MCF 10A (cell line): ENCODE data around the gene SPRED2. TPM values are rescaled to one million over a fixed set of nuclear protein-coding genes. Genes with fewer than 3 reads are reported as not detected.
A peak's percentile ranks its signal among the peaks of the same experiment; 100 is the strongest.

Experiments
- BruUV-seq: library from RNA; stranded (reverse); fragments of 400-500 nt; replicated peaks from 2 replicates; lab custom pipeline; 2021; lab: Mats Ljungman, UMichigan
- CTCF ChIA-PET: fragments of 300-600 bp; sonication (Branson Sonifier 250); formaldehyde crosslinking; extraction: SDS; loops from one replicate; lab custom pipeline; 2021; ENCODE audit warnings: antibody characterized with exemption, inconsistent platforms; lab: Yijun Ruan, JAX
- POLR2A ChIA-PET: fragments of 300-600, 350-650 bp; sonication (Branson Sonifier 250); formaldehyde crosslinking; extraction: SDS; loops from one replicate; lab custom pipeline; 2020; ENCODE audit warnings: antibody characterized with exemption, inconsistent platforms; lab: Yijun Ruan, JAX
- DNase-seq: peaks from one replicate; pipeline ENCODE4 v3.0.0-alpha.2; 2018; ENCODE audit not compliant: unreplicated experiment
- H3K27ac Mint-ChIP-seq: one replicate; pipeline ENCODE4 v1.8.0; 2022; ENCODE audit warnings: mild to moderate bottlenecking, low read depth, mixed read lengths; ENCODE audit not compliant: unreplicated experiment
- H3K27me3 Mint-ChIP-seq: one replicate; pipeline ENCODE4 v1.8.0; 2022; ENCODE audit warnings: mixed read lengths; ENCODE audit not compliant: insufficient read depth, unreplicated experiment
- H3K36me3 Mint-ChIP-seq: one replicate; pipeline ENCODE4 v1.8.0; 2022; ENCODE audit warnings: mild to moderate bottlenecking, moderate library complexity, mixed read lengths; ENCODE audit not compliant: insufficient read depth, unreplicated experiment
- H3K4me1 Mint-ChIP-seq: one replicate; pipeline ENCODE4 v1.8.0; 2022; ENCODE audit warnings: mixed read lengths; ENCODE audit not compliant: insufficient read depth, unreplicated experiment
- H3K4me3 Mint-ChIP-seq: one replicate; pipeline ENCODE4 v1.8.0; 2022; ENCODE audit warnings: mild to moderate bottlenecking, moderate library complexity, mixed read lengths; ENCODE audit not compliant: unreplicated experiment
- H3K9me3 Mint-ChIP-seq: one replicate; pipeline ENCODE4 v1.8.0; 2022; ENCODE audit warnings: mixed read lengths; ENCODE audit not compliant: unreplicated experiment
- intact Hi-C: fragments of 100-400 bp; cut with micrococcal nuclease; formaldehyde crosslinking; loops from 2 replicates; pipeline ENCODE4 v1.14.1; 2022
- total RNA-seq: library from RNA; stranded (reverse); gene quantifications from 2 replicates; pipeline ENCODE4 v1.2.3, GENCODE V29; 2022
- TF ChIP-seq, protein P1 (sequence below): fragments of 200-600 bp; IDR thresholded peaks from one replicate; pipeline ENCODE4 v1.8.0; 2022; ENCODE audit warnings: antibody characterized with exemption, mild to moderate bottlenecking; ENCODE audit not compliant: unreplicated experiment

Gene SPRED2
- total RNA-seq, 1 experiment from 2014 or later = 38.6 TPM

DNA sequence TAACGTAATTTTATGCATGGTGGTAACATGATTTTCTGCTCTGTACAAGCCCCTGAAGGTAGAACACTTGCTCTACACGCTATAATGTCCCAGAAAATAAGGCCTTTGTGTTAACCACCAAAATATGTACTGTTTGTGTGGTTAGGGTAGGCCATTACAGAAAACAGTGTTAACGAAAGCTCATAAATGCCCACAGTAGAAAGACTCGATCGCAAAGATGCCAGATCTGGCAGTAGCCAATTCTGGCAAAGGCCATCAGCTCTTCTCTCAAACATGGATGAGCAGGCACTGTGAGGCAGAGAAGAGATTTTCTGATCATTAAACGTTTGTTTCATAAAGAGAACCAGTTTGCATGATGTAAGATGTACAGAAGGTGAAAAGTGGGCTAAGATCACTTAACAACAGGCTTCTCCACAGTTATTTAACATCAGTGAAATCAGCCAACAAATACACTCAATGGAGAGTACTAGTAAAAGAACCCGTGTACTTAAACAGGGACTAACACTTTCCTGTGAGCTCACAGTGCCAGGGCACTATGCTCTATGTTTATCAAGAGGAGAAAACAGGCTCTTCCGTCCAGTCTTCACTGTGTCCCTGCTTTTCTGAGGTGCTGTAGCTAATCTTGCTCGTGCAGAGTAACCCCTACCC, 80.3 kb downstream of the SPRED2 start:
- POLR2A ChIA-PET = interaction anchor here (0.6 to 5.1 kb wide), 6 partner anchors 12 to 105 kb away, joined by 3 to 47 read pairs (median 4); partner anchors contain the start of gene SPRED2
- H3K27ac Mint-ChIP-seq = no peak overlapping the region
- peaks cover 39% of the 10 kb centered on the region for H3K4me1 Mint-ChIP-seq
- H3K27me3 Mint-ChIP-seq = no peaks in the 10 kb centered on the region
- H3K4me3 Mint-ChIP-seq = no peak overlapping the region
- no TSS peak for BruUV-seq
- no peak for DNase-seq
- peaks cover 5% of the 10 kb centered on the region for H3K36me3 Mint-ChIP-seq
- intact Hi-C loops = no loop called here
- H3K9me3 Mint-ChIP-seq = no peaks in the 10 kb centered on the region
- CTCF ChIA-PET = interaction anchor here (0.5 to 1.6 kb wide), 7 partner anchors 8 to 124 kb away, joined by 3 to 5 read pairs (median 4); no protein-coding TSS in a partner anchor
- TF ChIP-seq, protein P1, sequence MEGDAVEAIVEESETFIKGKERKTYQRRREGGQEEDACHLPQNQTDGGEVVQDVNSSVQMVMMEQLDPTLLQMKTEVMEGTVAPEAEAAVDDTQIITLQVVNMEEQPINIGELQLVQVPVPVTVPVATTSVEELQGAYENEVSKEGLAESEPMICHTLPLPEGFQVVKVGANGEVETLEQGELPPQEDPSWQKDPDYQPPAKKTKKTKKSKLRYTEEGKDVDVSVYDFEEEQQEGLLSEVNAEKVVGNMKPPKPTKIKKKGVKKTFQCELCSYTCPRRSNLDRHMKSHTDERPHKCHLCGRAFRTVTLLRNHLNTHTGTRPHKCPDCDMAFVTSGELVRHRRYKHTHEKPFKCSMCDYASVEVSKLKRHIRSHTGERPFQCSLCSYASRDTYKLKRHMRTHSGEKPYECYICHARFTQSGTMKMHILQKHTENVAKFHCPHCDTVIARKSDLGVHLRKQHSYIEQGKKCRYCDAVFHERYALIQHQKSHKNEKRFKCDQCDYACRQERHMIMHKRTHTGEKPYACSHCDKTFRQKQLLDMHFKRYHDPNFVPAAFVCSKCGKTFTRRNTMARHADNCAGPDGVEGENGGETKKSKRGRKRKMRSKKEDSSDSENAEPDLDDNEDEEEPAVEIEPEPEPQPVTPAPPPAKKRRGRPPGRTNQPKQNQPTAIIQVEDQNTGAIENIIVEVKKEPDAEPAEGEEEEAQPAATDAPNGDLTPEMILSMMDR = no peak

DNA sequence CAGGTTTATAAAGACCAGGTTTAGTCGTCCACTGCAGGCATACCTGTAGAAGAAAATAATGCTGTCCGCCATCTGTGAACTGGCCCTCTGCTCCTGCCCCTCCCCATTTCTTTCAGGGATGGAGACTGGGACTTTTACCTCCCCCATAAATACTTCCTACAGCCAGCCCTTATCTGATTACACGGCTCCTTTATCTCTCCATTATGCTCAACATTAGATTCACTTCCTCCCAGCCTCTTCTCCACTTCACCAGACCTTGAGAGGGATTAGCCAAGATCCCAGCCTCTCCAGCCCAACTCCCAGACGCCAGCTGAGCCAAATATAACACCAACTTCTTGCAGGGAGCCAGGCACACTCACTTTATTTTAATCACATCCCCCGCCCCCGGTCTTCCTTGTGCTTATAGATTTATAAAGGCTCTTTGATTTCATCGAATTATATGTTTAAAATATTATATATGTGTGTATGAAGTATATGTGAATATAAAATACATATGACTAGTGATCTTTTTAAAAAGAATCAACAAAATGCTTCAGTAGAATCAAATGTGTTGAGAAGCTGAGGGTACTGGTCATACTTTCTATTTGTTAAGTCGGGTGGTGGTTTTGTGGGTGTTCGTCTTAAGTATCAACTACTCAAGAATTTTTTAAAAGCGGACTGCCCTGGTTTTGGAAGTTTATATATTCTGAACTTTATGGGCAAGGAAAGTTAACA, 81.0 kb downstream of the SPRED2 start:
- Mint-ChIP-seq H3K4me3 (no peak overlapping the region), H3K9me3 (no peaks in the 10 kb centered on the region), H3K4me1 (peaks cover 43% of the 10 kb centered on the region), H3K27me3 (no peaks in the 10 kb centered on the region), H3K27ac (no peak overlapping the region), H3K36me3 (peaks cover 10% of the 10 kb centered on the region)
- intact Hi-C loops = no loop called here
- ChIA-PET POLR2A (interaction anchor here (0.9 to 5.1 kb wide), 7 partner anchors 11 to 81 kb away, joined by 3 to 47 read pairs (median 4); partner anchors contain the start of gene SPRED2), CTCF (interaction anchor here (0.5 to 0.6 kb wide), 2 partner anchors 64 to 125 kb away, joined by 3 read pairs; no protein-coding TSS in a partner anchor)
- no peak for DNase-seq
- no TSS peak for BruUV-seq
- TF ChIP-seq, protein P1 = no peak

DNA sequence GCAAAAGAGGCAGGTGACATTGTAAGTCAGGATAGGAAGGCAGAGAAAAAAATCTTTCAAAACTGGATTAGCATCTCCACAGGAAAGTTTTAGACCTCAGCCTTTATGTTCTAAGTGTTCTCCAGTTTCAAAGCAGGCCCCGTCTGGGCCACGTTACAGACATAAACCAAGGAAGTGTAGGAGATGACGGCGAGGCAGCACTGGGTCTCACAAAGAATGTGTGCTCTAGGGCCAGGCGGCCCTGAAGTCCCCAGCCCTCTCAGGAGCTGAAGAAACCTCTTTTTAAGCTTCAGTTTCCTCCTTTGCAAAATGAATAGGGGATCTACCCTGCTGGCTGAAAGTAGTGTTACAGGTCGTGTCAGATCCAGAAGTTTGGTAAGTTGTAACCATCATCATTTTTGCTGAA, 81.7 kb downstream of the SPRED2 start:
- no peak overlapping the region for H3K4me3 Mint-ChIP-seq
- no TSS peak for BruUV-seq
- no peak overlapping the region for H3K27ac Mint-ChIP-seq

More for the DNA sequence above, 81.7 kb downstream of the SPRED2 start:
- intact Hi-C loops = no loop called here
- TF ChIP-seq, protein P1 = peak; percentile 13
- Mint-ChIP-seq H3K36me3 (peaks cover 10% of the 10 kb centered on the region), H3K27me3 (no peaks in the 10 kb centered on the region), H3K4me1 (peaks cover 46% of the 10 kb centered on the region), H3K9me3 (no peaks in the 10 kb centered on the region)
- DNase-seq = no peak
- POLR2A ChIA-PET = interaction anchor here (0.6 to 1.5 kb wide), 6 partner anchors 10 to 606 kb away, joined by 3 to 5 read pairs (median 4); no protein-coding TSS in a partner anchor
- CTCF ChIA-PET = interaction anchor here (0.6 kb wide), 1 partner anchor 65 kb away, joined by 3 read pairs; no protein-coding TSS in a partner anchor
